ENCODE measurements around the gene TTLL5.

DNA sequence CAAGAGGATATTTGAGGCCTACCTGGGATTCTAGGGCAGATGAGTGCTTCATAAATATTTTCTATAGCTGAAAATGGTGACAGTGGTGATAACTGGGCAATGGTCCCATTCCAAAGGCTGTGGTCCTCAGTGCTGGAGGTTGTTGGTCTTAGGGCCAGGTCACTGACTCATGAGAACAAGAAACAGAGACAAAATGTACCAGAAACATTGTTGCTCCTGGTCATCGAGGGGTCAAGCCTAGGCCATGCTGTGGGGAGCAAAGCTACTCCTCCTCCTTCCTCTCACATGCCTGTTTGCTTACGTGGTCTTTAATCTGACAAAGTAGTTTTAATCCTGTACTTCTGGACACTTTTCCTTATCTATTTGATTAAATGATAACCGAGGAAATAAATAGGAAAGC lies 34.2 kb upstream of the TTLL5 start:
- TF ChIP-seq, protein P1, sequence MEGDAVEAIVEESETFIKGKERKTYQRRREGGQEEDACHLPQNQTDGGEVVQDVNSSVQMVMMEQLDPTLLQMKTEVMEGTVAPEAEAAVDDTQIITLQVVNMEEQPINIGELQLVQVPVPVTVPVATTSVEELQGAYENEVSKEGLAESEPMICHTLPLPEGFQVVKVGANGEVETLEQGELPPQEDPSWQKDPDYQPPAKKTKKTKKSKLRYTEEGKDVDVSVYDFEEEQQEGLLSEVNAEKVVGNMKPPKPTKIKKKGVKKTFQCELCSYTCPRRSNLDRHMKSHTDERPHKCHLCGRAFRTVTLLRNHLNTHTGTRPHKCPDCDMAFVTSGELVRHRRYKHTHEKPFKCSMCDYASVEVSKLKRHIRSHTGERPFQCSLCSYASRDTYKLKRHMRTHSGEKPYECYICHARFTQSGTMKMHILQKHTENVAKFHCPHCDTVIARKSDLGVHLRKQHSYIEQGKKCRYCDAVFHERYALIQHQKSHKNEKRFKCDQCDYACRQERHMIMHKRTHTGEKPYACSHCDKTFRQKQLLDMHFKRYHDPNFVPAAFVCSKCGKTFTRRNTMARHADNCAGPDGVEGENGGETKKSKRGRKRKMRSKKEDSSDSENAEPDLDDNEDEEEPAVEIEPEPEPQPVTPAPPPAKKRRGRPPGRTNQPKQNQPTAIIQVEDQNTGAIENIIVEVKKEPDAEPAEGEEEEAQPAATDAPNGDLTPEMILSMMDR (IDR thresholded peaks at IDR 0.05) = no peak
- TF ChIP-seq CBX2 (IDR thresholded peaks at IDR 0.05; ENCODE audit: borderline replicate concordance, low read depth) (no peak), POLR2A (IDR thresholded peaks at IDR 0.05; ENCODE audit: low read length) (no peak), BHLHE40 (IDR thresholded peaks at IDR 0.05; ENCODE audit: low read depth, low read length) (no peak), ZSCAN20 (CRISPR knock-in tag; IDR thresholded peaks at IDR 0.05) (no peak), RAD21 (conservative IDR thresholded peaks at IDR 0.05 in 1 of 2, IDR thresholded peaks at IDR 0.05 in 1 of 2) (no peak), PHF8 (IDR thresholded peaks at IDR 0.05; ENCODE audit: borderline replicate concordance, low read depth) (no peak), ESRRA (IDR thresholded peaks at IDR 0.05; ENCODE audit: borderline replicate concordance, low read length) (no peak), NPAS2 (CRISPR knock-in tag; IDR thresholded peaks at IDR 0.05; ENCODE audit: borderline replicate concordance) (no peak), MAZ (IDR thresholded peaks at IDR 0.05; ENCODE audit: borderline replicate concordance, low read depth, low read length) (no peak), ZC3H11A (IDR thresholded peaks at IDR 0.05) (no peak)
- TF ChIP-seq, protein P2, sequence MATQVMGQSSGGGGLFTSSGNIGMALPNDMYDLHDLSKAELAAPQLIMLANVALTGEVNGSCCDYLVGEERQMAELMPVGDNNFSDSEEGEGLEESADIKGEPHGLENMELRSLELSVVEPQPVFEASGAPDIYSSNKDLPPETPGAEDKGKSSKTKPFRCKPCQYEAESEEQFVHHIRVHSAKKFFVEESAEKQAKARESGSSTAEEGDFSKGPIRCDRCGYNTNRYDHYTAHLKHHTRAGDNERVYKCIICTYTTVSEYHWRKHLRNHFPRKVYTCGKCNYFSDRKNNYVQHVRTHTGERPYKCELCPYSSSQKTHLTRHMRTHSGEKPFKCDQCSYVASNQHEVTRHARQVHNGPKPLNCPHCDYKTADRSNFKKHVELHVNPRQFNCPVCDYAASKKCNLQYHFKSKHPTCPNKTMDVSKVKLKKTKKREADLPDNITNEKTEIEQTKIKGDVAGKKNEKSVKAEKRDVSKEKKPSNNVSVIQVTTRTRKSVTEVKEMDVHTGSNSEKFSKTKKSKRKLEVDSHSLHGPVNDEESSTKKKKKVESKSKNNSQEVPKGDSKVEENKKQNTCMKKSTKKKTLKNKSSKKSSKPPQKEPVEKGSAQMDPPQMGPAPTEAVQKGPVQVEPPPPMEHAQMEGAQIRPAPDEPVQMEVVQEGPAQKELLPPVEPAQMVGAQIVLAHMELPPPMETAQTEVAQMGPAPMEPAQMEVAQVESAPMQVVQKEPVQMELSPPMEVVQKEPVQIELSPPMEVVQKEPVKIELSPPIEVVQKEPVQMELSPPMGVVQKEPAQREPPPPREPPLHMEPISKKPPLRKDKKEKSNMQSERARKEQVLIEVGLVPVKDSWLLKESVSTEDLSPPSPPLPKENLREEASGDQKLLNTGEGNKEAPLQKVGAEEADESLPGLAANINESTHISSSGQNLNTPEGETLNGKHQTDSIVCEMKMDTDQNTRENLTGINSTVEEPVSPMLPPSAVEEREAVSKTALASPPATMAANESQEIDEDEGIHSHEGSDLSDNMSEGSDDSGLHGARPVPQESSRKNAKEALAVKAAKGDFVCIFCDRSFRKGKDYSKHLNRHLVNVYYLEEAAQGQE (IDR thresholded peaks at IDR 0.05) = no peak
- TF ChIP-seq, protein P3, sequence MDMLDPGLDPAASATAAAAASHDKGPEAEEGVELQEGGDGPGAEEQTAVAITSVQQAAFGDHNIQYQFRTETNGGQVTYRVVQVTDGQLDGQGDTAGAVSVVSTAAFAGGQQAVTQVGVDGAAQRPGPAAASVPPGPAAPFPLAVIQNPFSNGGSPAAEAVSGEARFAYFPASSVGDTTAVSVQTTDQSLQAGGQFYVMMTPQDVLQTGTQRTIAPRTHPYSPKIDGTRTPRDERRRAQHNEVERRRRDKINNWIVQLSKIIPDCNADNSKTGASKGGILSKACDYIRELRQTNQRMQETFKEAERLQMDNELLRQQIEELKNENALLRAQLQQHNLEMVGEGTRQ (IDR thresholded peaks at IDR 0.05) = no peak

Measured in A549 (cell line).